Activated T-cell treated with anti-CD3 and anti-CD28 coated beads, Interleukin-2, amount 50 U/mL, for 4 hours (primary cell): ENCODE measurements around the gene PRR7. TPM values are rescaled to one million over a fixed set of nuclear protein-coding genes. Genes with fewer than 3 reads are reported as not detected.
A peak's percentile ranks its signal among the peaks of the same experiment; 100 is the strongest.

Experiments
- ATAC-seq, 2 donors: fragments of 200-7000 bp; cut with Tn5 transposase; one replicate each; pipeline ENCODE4 v1.10.0; 2021
- DNase-seq: peaks from one replicate; pipeline ENCODE4 v3.0.0-alpha.2; 2020
- H3K27me3 Mint-ChIP-seq: one replicate; pipeline ENCODE4 v1.8.0; 2021; ENCODE audit warnings: low read depth, mixed read lengths
- H3K36me3 Mint-ChIP-seq: one replicate; pipeline ENCODE4 v1.8.0; 2022; ENCODE audit warnings: mixed read lengths; ENCODE audit not compliant: insufficient read depth
- H3K4me1 Mint-ChIP-seq: one replicate; pipeline ENCODE4 v1.8.0; 2021; ENCODE audit warnings: low read depth, mixed read lengths
- H3K4me3 Mint-ChIP-seq: one replicate; pipeline ENCODE4 v1.8.0; 2021; ENCODE audit warnings: mild to moderate bottlenecking, moderate library complexity, mixed read lengths
- H3K9me3 Mint-ChIP-seq: one replicate; pipeline ENCODE4 v1.8.0; 2021; ENCODE audit warnings: mixed read lengths
- total RNA-seq, 3 donors: library from RNA; stranded (reverse); gene quantifications; one replicate each; pipeline ENCODE4 v1.2.1, GENCODE V29; 2021

Gene PRR7, protein sequence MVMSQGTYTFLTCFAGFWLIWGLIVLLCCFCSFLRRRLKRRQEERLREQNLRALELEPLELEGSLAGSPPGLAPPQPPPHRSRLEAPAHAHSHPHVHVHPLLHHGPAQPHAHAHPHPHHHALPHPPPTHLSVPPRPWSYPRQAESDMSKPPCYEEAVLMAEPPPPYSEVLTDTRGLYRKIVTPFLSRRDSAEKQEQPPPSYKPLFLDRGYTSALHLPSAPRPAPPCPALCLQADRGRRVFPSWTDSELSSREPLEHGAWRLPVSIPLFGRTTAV
- total RNA-seq: 10 to 100 TPM; 11.7 to 19.8 (median 14.2) TPM

DNA sequence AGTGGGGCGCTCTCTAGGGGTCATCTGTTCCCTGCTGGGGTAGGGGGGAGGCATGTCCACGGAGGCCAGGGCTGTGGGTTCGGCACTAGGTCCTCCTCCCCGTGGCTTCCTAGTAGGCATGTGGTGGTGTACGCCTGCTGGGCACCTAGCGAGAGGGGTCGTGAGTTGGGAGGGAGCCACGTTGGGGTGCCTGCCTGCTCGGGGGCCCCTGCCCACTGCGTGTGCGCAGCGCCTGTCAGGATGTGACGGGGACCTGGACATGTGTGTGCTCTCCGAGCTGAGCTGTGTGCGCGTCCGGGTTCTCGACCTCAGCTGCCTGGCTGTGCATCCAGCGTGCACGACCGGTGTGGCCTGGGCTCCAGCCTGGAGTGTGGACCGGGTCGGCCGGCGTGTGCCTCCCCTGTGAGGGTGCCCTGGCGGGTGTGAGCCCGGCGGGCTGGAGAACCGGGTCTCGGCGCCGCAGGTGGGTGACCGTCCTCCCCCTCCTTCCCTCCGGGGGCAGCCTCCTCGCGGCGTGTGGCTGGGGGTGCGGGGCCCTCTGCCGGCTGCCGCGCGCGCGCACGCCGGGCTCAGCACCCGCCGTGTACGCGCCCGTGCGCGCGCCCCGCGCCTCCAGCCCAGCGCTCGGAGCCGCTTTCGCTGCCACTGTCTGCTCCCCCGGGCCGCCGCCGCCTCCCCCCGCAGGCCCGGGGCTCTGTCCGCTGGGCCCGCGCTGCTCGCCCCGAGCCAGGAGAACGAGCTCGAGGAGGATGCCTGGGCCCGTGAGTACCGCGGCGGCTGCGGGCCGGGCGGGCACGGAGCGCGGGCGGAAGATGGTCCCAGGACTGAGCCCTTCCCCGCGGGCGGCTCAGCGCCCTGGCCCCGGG, at the start of gene PRR7:
TSS of gene PRR7 (plus strand) at position 615 of the 866 bp plus-strand sequence. CDS start 8,254 bp downstream, outside the sequence.
- Mint-ChIP-seq H3K9me3 (no peaks in the 10 kb centered on the region), H3K27me3 (no peaks in the 10 kb centered on the region), H3K36me3 (peaks cover 6% of the 10 kb centered on the region), H3K4me1 (peaks cover 48% of the 10 kb centered on the region), H3K4me3 (peak within 1 kb of the TSS; percentile 79)
- ATAC-seq: peak; percentile 59 to 61
- DNase-seq: peak; percentile 68

DNA sequence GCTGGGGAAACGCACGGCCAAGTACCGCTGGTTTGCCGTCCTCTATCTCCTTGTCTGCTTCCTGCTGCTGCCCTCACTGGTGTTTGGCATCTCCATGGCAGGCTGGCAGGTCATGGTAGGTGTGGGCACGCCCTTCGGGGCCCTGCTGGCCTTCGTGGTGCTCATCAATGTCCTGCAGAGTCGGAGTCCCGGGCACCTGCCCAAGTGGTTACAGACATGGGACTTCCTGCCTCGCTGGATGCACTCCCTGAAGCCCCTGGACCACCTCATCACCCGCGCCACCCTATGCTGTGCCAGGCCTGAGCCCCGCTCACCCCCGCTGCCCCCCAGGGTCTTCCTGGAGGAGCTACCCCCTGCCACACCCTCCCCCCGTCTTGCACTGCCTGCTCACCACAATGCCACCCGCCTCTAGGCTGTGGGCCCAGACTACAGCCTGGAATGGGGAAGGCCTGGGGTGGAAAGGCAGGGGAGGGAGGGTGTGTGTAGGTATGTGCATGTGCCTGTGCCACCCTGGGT, 48.7 kb upstream of the PRR7 start:
- H3K27me3 Mint-ChIP-seq: no peaks in the 10 kb centered on the region
- no peak overlapping the region for H3K4me3 Mint-ChIP-seq
- H3K36me3 Mint-ChIP-seq: no peaks in the 10 kb centered on the region
- H3K4me1 Mint-ChIP-seq: peaks cover 6% of the 10 kb centered on the region
- no peak for ATAC-seq
- no peaks in the 10 kb centered on the region for H3K9me3 Mint-ChIP-seq
- DNase-seq: no peak

DNA sequence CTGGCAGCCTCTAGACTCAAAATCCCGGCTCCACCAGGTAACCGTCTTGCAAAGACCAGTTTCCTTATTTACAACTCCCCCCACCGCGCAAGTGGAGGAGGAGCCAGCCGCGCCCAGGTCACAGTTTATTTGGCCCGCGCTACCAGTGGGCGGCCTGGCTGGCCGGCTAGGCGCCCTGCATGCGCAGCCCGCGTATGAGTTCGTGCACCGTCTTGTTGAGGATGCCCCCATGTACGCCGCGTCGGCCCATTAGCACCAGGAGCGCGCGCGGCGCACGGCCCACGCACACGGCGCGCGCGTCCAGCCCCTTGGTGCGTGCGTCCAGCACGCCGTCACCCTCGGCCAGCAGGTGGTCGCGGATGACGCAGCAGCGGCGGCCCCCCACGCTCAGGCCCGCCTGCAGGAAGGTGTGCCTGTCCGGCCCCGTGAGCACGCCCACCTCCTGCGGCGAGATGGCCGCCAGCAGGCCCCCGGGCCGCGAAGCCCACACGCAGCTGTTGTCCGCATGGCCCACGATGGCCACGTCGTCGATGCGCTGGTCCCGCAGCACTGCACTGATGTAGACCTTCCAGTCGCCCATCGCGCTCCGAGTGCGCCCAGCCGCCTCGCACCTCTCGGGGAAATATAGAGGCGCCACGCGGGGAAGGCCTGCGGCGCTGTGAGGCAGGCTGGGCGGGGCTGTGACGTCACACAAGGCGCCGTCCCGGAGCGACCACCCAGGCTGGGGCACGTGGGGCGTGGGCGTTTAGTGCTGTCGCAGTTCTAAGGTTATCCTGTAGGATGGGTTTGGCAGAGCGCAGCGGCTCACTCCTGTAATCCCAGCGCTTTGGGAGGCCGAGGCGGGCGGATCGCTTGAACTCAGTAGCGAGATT, 46.4 kb upstream of the PRR7 start, which contains the start of gene PFN3:
TSS of gene PFN3 (minus strand) at position 665 of the 872 bp plus-strand sequence. CDS start at position 580, 85 bp downstream.
- H3K27me3 Mint-ChIP-seq: no peaks in the 10 kb centered on the region
- H3K4me3 Mint-ChIP-seq: no peak within 1 kb of the TSS
- no peaks in the 10 kb centered on the region for H3K9me3 Mint-ChIP-seq
- ATAC-seq (no peak), DNase-seq (no peak)
- H3K4me1 Mint-ChIP-seq: peaks cover 20% of the 10 kb centered on the region
- H3K36me3 Mint-ChIP-seq: no peaks in the 10 kb centered on the region

DNA sequence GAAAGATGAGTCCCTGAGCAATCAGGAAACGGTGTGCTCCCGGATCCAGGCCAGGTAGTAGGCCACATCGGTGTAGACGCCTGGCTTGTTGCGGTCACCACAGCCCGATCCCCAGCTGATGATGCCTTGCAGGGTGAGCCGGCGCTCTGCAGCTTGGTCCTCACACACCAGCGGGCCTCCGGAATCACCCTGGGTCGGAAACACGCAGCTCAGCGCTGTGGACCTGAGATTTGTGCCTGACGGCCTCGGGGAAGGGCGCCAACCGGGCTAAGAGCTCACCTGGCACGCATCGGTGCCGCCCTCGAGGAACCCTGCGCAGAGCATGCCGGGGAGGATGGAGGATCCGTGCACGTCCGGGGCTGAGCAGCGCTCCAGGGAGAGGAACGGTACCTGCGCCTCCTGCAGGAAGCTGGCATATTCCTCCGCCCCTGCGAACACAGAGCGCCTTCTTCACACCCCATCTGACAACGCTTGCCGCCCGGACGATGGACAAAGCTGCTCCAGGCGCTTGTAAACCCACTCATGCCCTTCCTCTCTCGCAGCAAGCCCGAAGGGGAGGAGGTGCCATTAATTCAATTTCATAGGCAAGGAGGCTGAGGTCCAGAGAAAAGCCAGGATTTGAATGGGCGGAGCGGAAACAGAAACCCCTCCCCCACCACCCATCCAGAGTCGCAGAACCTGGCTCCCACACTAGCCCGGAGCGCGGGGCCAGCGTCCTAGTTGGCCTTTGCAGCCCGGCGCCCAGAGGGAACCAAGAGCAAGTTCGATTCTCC, 44.2 kb upstream of the PRR7 start:
- Mint-ChIP-seq H3K4me3 (peak overlapping the region; percentile 75), H3K9me3 (no peaks in the 10 kb centered on the region), H3K36me3 (no peaks in the 10 kb centered on the region), H3K4me1 (peaks cover 26% of the 10 kb centered on the region), H3K27me3 (no peaks in the 10 kb centered on the region)
- ATAC-seq: peak; percentile 40 to 41
- peak; percentile 64 for DNase-seq

GRCh38 chr5:177403102-177403791, 43.4 kb upstream of the PRR7 start:
- DNase-seq (peak; percentile 31), ATAC-seq (peak; percentile 32 to 36)
- H3K4me3 Mint-ChIP-seq: peak overlapping the region; percentile 75
- H3K27me3 Mint-ChIP-seq: no peaks in the 10 kb centered on the region
- no peaks in the 10 kb centered on the region for H3K9me3 Mint-ChIP-seq
- no peaks in the 10 kb centered on the region for H3K36me3 Mint-ChIP-seq
- peaks cover 26% of the 10 kb centered on the region for H3K4me1 Mint-ChIP-seq

GRCh38 chr5:177403792-177404640, 42.6 kb upstream of the PRR7 start:
- Mint-ChIP-seq H3K27me3 (no peaks in the 10 kb centered on the region), H3K4me3 (peak overlapping the region; percentile 75), H3K9me3 (no peaks in the 10 kb centered on the region), H3K4me1 (peaks cover 26% of the 10 kb centered on the region), H3K36me3 (no peaks in the 10 kb centered on the region)
- DNase-seq: peak; percentile 84
- peak; percentile 88 to 89 for ATAC-seq

DNA sequence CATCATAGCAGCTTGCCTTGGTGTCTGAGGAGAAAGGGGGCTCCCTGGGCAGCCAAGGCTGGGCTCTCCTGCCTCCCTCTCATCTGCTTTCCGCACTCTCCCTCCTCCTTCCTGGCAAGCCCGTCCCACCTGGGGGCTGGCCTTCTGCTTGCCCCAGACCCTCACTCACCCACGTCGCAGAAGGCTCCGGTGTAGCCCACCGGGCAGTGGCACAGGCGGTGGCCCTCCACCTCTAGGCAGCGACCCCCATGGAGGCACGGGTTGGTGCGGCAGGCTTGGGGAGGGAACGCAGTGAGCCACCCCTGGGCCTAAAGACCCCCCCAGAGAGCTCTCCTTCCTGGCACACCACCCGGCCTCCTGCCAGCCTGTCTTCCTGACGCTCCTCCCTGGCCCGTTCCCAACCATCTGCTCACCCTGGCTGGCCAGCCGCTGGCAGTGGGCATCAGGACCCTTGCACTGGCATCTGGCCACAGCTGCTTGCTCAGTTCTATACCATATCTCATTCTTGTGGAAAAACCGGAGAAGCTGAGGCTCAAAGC, 41.9 kb upstream of the PRR7 start:
- DNase-seq (no peak), ATAC-seq (no peak)
- peaks cover 28% of the 10 kb centered on the region for H3K4me1 Mint-ChIP-seq
- no peaks in the 10 kb centered on the region for H3K36me3 Mint-ChIP-seq
- no peaks in the 10 kb centered on the region for H3K27me3 Mint-ChIP-seq
- H3K9me3 Mint-ChIP-seq: no peaks in the 10 kb centered on the region
- peak overlapping the region; percentile 75 for H3K4me3 Mint-ChIP-seq

- H3K4me3 Mint-ChIP-seq: peak overlapping the region; percentile 26
- H3K27me3 Mint-ChIP-seq: no peaks in the 10 kb centered on the region
- no peaks in the 10 kb centered on the region for H3K9me3 Mint-ChIP-seq
- H3K36me3 Mint-ChIP-seq: no peaks in the 10 kb centered on the region
- DNase-seq (no peak), ATAC-seq (no peak)
- peaks cover 28% of the 10 kb centered on the region for H3K4me1 Mint-ChIP-seq
Measured at GRCh38 chr5:177405312-177405711, 41.3 kb upstream of the PRR7 start.

- Mint-ChIP-seq H3K4me1 (peaks cover 33% of the 10 kb centered on the region), H3K36me3 (no peaks in the 10 kb centered on the region), H3K27me3 (no peaks in the 10 kb centered on the region), H3K4me3 (no peak overlapping the region), H3K9me3 (no peaks in the 10 kb centered on the region)
- DNase-seq (no peak), ATAC-seq (no peak)
Measured at GRCh38 chr5:177405805-177406204, 40.8 kb upstream of the PRR7 start.

DNA sequence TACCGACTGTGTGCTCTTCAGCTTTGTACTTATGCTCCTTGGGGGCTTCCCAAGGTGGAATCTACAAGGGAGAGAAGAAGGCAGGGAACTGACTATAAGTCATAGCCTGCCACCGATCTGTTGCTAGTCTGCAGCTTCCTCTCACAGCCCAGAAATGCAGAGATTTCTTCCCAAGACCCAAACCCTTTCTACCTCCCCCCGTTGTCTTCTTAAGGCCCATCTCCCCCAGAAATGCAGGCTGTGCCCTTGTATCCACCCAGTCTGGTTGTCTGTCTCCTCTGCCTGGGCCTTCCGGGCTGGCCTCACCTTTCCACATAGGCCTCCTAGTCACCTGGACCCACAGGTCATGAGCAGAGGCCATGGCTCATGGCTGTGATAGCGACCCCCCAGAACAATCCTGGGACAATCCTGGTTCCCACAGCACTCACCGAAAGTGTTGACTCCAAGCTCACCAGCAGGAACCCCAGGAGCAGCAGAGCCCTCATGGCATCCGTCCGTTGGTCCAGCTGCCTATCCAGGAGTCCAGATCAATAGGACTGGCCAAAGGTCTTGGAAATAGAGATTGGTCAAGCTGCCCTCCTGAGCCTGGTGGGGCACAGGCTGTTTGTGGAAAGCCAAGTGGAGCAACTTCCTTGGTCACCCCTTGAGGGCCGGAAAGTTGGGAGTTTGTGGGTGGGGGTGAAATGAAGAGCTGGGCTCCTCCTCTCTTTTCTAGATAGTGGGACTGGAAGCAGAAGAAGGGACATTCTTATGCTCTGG, 37.4 kb upstream of the PRR7 start, which contains the start of gene F12:
TSS of gene F12 (minus strand) at position 522 of the 759 bp plus-strand sequence. CDS start at position 485, 37 bp downstream.
- no peaks in the 10 kb centered on the region for H3K27me3 Mint-ChIP-seq
- DNase-seq (no peak), ATAC-seq (no peak)
- peak within 1 kb of the TSS; percentile 11 for H3K4me3 Mint-ChIP-seq
- no peaks in the 10 kb centered on the region for H3K36me3 Mint-ChIP-seq
- H3K9me3 Mint-ChIP-seq: no peaks in the 10 kb centered on the region
- H3K4me1 Mint-ChIP-seq: peaks cover 44% of the 10 kb centered on the region

DNA sequence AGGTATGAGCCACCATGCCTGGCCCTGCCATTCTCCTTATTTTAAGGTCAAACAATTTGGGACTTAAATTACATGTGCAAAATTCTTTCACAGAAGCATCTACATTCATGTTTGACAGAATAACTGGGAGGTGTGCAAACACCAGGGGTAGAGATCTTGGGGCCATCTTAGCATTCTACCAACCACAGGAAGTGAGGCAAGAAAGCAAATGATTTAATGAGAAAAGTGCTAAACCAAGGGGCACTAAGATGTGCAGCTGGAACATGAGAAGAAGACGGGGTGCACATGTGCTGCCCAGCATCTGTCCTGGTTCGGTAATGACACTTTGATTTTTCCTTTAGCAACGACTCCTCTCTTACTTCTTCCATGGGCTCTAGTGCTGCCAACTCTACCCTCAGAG, 36.0 kb upstream of the PRR7 start:
- no peaks in the 10 kb centered on the region for H3K27me3 Mint-ChIP-seq
- H3K4me3 Mint-ChIP-seq: peak overlapping the region; percentile 11
- H3K9me3 Mint-ChIP-seq: no peaks in the 10 kb centered on the region
- H3K4me1 Mint-ChIP-seq: peaks cover 41% of the 10 kb centered on the region
- DNase-seq: no peak
- no peaks in the 10 kb centered on the region for H3K36me3 Mint-ChIP-seq
- no peak for ATAC-seq
